ENCODE data around the gene SMC5.

GRCh38 chr9:70228118-70228517 is 30.7 kb upstream of the SMC5 start:
- TF ChIP-seq, protein P1, sequence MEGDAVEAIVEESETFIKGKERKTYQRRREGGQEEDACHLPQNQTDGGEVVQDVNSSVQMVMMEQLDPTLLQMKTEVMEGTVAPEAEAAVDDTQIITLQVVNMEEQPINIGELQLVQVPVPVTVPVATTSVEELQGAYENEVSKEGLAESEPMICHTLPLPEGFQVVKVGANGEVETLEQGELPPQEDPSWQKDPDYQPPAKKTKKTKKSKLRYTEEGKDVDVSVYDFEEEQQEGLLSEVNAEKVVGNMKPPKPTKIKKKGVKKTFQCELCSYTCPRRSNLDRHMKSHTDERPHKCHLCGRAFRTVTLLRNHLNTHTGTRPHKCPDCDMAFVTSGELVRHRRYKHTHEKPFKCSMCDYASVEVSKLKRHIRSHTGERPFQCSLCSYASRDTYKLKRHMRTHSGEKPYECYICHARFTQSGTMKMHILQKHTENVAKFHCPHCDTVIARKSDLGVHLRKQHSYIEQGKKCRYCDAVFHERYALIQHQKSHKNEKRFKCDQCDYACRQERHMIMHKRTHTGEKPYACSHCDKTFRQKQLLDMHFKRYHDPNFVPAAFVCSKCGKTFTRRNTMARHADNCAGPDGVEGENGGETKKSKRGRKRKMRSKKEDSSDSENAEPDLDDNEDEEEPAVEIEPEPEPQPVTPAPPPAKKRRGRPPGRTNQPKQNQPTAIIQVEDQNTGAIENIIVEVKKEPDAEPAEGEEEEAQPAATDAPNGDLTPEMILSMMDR (conservative IDR thresholded peaks at IDR 0.05 in 1 of 2, IDR thresholded peaks at IDR 0.05 in 1 of 2; ENCODE audit: extremely low read depth in 1 of 2, insufficient read depth in 1 of 2, low read depth in 1 of 2, low read length in 2 of 2) = no peak
- no peak for TF ChIP-seq EZH2 (IDR thresholded peaks at IDR 0.05; ENCODE audit: borderline replicate concordance, low read length)

Data from mammary epithelial cell (primary cell).